Measurements from ENCODE around the gene SIRT4. TPM values are rescaled to one million over a fixed set of nuclear protein-coding genes. Genes with fewer than 3 reads are reported as not detected.

Gene SIRT4
- total and polyA plus RNA-seq, 10 of the 15 experiments (the other 5 are each of a cell fraction or from before 2014, with no cell fraction given), result 0.19 to 0.98 (median 0.44) TPM

GRCh38 chr12:120301962-120302815 is at the start of gene SIRT4 (continued):
- TF ChIP-seq, protein P1, sequence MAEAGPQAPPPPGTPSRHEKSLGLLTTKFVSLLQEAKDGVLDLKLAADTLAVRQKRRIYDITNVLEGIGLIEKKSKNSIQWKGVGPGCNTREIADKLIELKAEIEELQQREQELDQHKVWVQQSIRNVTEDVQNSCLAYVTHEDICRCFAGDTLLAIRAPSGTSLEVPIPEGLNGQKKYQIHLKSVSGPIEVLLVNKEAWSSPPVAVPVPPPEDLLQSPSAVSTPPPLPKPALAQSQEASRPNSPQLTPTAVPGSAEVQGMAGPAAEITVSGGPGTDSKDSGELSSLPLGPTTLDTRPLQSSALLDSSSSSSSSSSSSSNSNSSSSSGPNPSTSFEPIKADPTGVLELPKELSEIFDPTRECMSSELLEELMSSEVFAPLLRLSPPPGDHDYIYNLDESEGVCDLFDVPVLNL (IDR thresholded peaks at IDR 0.05; ENCODE audit: low read depth, low read length), result no peak
- TF ChIP-seq SMC3 (IDR thresholded peaks at IDR 0.05; ENCODE audit: borderline replicate concordance, low read length), result peak; percentile 20; the same call in 1 of the 2 replicates
- no peak for TF ChIP-seq RBBP5 (conservative IDR thresholded peaks at IDR 0.05)
- no peak for TF ChIP-seq STAT1 (conservative IDR thresholded peaks at IDR 0.05)
- TF ChIP-seq NR2F1 (conservative IDR thresholded peaks at IDR 0.05), result peak; percentile 31; the same call in 1 of the 2 replicates
- peak; percentile 83; the same call in 1 of the 2 replicates for TF ChIP-seq JUND (IDR thresholded peaks at IDR 0.05; ENCODE audit: low read depth, low read length)
- peak; percentile 34 for TF ChIP-seq E4F1 (IDR thresholded peaks at IDR 0.05; ENCODE audit: borderline replicate concordance, partially characterized antibody)
- TF ChIP-seq, protein P2, sequence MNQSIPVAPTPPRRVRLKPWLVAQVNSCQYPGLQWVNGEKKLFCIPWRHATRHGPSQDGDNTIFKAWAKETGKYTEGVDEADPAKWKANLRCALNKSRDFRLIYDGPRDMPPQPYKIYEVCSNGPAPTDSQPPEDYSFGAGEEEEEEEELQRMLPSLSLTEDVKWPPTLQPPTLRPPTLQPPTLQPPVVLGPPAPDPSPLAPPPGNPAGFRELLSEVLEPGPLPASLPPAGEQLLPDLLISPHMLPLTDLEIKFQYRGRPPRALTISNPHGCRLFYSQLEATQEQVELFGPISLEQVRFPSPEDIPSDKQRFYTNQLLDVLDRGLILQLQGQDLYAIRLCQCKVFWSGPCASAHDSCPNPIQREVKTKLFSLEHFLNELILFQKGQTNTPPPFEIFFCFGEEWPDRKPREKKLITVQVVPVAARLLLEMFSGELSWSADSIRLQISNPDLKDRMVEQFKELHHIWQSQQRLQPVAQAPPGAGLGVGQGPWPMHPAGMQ (IDR thresholded peaks at IDR 0.05; ENCODE audit: borderline replicate concordance), result no peak
- no peak for TF ChIP-seq NFYB (IDR thresholded peaks at IDR 0.05; ENCODE audit: insufficient read depth, low read depth, low read length)
- peak; percentile 12 for TF ChIP-seq MEF2B (IDR thresholded peaks at IDR 0.05; ENCODE audit: partially characterized antibody, poor library complexity, severe bottlenecking)
- no peak for TF ChIP-seq KDM1A (IDR thresholded peaks at IDR 0.05; ENCODE audit: borderline replicate concordance)

Measured in GM12878 (cell line).